CD4-positive, alpha-beta T cell (primary cell): Measurements from ENCODE around the gene EPG5. TPM values are rescaled to one million over a fixed set of nuclear protein-coding genes. Genes with fewer than 3 reads are reported as not detected.
"Not testable (repeated sequence)": the region's sequence is repeated elsewhere in the genome, so short reads cannot be mapped to it uniquely, and the experiment has no call there.

Experiments
- ATAC-seq: fragments of 200-7000 bp; cut with Tn5 transposase; one replicate; pipeline ENCODE4 v1.10.0; 2022; ENCODE audit warnings: mild to moderate bottlenecking; ENCODE audit not compliant: poor library complexity
- CTCF ChIA-PET: fragments of 350-600 bp; sonication (Branson Sonifier 250); formaldehyde crosslinking; loops from one replicate; lab custom pipeline; 2021; ENCODE audit warnings: antibody characterized with exemption, inconsistent platforms; lab: Charles Lee
- POLR2A ChIA-PET: fragments of 350-600 bp; sonication (Branson Sonifier 250); formaldehyde crosslinking; loops from one replicate; lab custom pipeline; 2021; ENCODE audit warnings: antibody characterized with exemption, inconsistent platforms; lab: Charles Lee
- DNase-seq, 14 experiments: peaks; one replicate each; pipeline ENCODE4 v3.0.0-alpha.2; 2013 to 2020; ENCODE audit warnings: mixed read lengths in 2 of 14
- H3K27ac ChIP-seq, 2 donors: one replicate each; pipeline versions ENCODE4 v1.5.1 to v1.7.0; 2013; ENCODE audit warnings: low read length in 2 of 2, low read depth in 1 of 2, mild to moderate bottlenecking in 1 of 2
- H3K27me3 ChIP-seq, 2 experiments: 1 replicate in 1 of 2; 2 replicates in 1 of 2; pipeline versions ENCODE4 v1.6.1 to v1.7.0; 2013; ENCODE audit warnings: low read length in 2 of 2, control low read depth in 1 of 2, mild to moderate bottlenecking in 1 of 2, moderate library complexity in 1 of 2; ENCODE audit not compliant: insufficient read depth in 2 of 2, control insufficient read depth in 1 of 2
- H3K36me3 ChIP-seq: one replicate; pipeline ENCODE4 v1.6.1; 2013; ENCODE audit warnings: low read length, control low read depth; ENCODE audit not compliant: insufficient read depth
- H3K4me1 ChIP-seq: one replicate; pipeline ENCODE4 v1.6.1; 2013; ENCODE audit warnings: low read length, control low read depth; ENCODE audit not compliant: insufficient read depth
- H3K4me3 ChIP-seq: one replicate; pipeline ENCODE4 v1.5.1; 2013; ENCODE audit warnings: mild to moderate bottlenecking, low read length, moderate library complexity
- H3K9me3 ChIP-seq, 2 experiments: 1 replicate in 1 of 2; 2 replicates in 1 of 2; pipeline versions ENCODE4 v1.6.1 to v1.7.0; 2013; ENCODE audit warnings: low read length in 2 of 2, mild to moderate bottlenecking in 2 of 2, control low read depth in 1 of 2, moderate library complexity in 1 of 2; ENCODE audit not compliant: control insufficient read depth in 1 of 2, insufficient read depth in 1 of 2
- H3K27ac Mint-ChIP-seq: one replicate; pipeline ENCODE4 v1.8.0; 2020; ENCODE audit warnings: mixed read lengths
- H3K27me3 Mint-ChIP-seq: one replicate; pipeline ENCODE4 v1.8.0; 2021; ENCODE audit warnings: mixed read lengths
- H3K36me3 Mint-ChIP-seq: one replicate; pipeline ENCODE4 v1.8.0; 2021; ENCODE audit warnings: low read depth, mixed read lengths
- H3K4me1 Mint-ChIP-seq: one replicate; pipeline ENCODE4 v1.8.0; 2021; ENCODE audit warnings: low read depth, mixed read lengths
- H3K4me3 Mint-ChIP-seq: one replicate; pipeline ENCODE4 v1.8.0; 2020; ENCODE audit warnings: mild to moderate bottlenecking, mixed read lengths
- H3K9me3 Mint-ChIP-seq: one replicate; pipeline ENCODE4 v1.8.0; 2020; ENCODE audit warnings: mixed read lengths
- intact Hi-C, 2 experiments: fragments of 100-400 bp; cut with DNase I in 1 of 2; cut with micrococcal nuclease in 1 of 2; formaldehyde crosslinking; loops; one replicate each; pipeline versions ENCODE4 v1.15.1 to v1.9.0; 2023 to 2025; cut with DNase I, micrococcal nuclease
- total RNA-seq, 174 experiments: library from RNA in 2 of 174; stranded (reverse) in 2 of 174; gene quantifications; one replicate each; pipeline ENCODE4 v1.2.3 and lab custom pipeline; 2021 to 2026
- TF ChIP-seq, protein P1 (sequence below): fragments of 200-600 bp; IDR thresholded peaks from one replicate; pipeline ENCODE4 v1.8.0; 2022; ENCODE audit warnings: antibody characterized with exemption, mild to moderate bottlenecking

The EPG5 gene
- total RNA-seq, 2 experiments from 2014 or later: 25.3 to 26.9 TPM

DNA sequence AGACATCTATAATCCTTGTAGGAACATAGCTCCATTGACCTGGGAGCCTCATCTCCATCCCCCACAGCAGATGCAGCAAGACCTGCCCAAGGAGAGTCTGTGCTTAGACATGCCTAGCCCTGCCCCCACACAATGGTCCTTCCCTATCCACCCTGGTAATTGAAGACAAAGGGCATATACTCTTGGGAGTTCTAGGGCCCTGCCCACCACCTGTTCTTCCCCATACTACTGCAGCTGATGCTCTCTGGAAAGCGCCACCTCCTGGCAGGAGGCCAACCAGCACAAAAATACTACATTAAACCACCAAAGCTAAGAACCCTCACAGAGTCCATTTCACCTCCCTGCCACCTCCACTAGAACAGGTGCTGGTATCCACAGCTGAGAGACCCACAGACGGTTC lies 160.0 kb downstream of the EPG5 start:
- H3K27ac Mint-ChIP-seq, H3K36me3 Mint-ChIP-seq, H3K27me3 Mint-ChIP-seq, ATAC-seq, H3K9me3 Mint-ChIP-seq, H3K4me3 Mint-ChIP-seq, H3K4me3 ChIP-seq, H3K36me3 ChIP-seq, H3K27me3 ChIP-seq, CTCF ChIA-PET, H3K4me1 ChIP-seq, H3K27ac ChIP-seq, POLR2A ChIA-PET, H3K4me1 Mint-ChIP-seq, H3K9me3 ChIP-seq, intact Hi-C loops: not testable (repeated sequence)
- DNase-seq: peak in 6 of 14 experiments; percentile 7 to 38 (median 34)

- ATAC-seq (no peak), DNase-seq (no peak)
- intact Hi-C loops: no loop called here
- H3K36me3 ChIP-seq: no peaks in the 10 kb centered on the region
- no peaks in the 10 kb centered on the region for H3K36me3 Mint-ChIP-seq
- peaks cover 8% of the 10 kb centered on the region for H3K27me3 Mint-ChIP-seq
- peaks cover 3% of the 10 kb centered on the region for H3K9me3 Mint-ChIP-seq
- POLR2A ChIA-PET: no interaction called here
- TF ChIP-seq, protein P1, sequence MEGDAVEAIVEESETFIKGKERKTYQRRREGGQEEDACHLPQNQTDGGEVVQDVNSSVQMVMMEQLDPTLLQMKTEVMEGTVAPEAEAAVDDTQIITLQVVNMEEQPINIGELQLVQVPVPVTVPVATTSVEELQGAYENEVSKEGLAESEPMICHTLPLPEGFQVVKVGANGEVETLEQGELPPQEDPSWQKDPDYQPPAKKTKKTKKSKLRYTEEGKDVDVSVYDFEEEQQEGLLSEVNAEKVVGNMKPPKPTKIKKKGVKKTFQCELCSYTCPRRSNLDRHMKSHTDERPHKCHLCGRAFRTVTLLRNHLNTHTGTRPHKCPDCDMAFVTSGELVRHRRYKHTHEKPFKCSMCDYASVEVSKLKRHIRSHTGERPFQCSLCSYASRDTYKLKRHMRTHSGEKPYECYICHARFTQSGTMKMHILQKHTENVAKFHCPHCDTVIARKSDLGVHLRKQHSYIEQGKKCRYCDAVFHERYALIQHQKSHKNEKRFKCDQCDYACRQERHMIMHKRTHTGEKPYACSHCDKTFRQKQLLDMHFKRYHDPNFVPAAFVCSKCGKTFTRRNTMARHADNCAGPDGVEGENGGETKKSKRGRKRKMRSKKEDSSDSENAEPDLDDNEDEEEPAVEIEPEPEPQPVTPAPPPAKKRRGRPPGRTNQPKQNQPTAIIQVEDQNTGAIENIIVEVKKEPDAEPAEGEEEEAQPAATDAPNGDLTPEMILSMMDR: no peak
- no peak overlapping the region for H3K27ac ChIP-seq
- no peak overlapping the region for H3K27ac Mint-ChIP-seq
- CTCF ChIA-PET: interaction anchor here (1.1 kb wide), 1 partner anchor 85 kb away, joined by 3 read pairs; no protein-coding TSS in a partner anchor
- no peak overlapping the region for H3K4me3 ChIP-seq
- H3K4me1 Mint-ChIP-seq: no peaks in the 10 kb centered on the region
- H3K4me3 Mint-ChIP-seq: no peak overlapping the region
- peaks cover 0 to 5% of the 10 kb centered on the region in 2 experiments for H3K27me3 ChIP-seq
- H3K4me1 ChIP-seq: no peaks in the 10 kb centered on the region
- peaks cover 0 to 6% of the 10 kb centered on the region in 2 experiments for H3K9me3 ChIP-seq
Measured at GRCh38 chr18:45806226-45806625, 160.9 kb downstream of the EPG5 start.

DNA sequence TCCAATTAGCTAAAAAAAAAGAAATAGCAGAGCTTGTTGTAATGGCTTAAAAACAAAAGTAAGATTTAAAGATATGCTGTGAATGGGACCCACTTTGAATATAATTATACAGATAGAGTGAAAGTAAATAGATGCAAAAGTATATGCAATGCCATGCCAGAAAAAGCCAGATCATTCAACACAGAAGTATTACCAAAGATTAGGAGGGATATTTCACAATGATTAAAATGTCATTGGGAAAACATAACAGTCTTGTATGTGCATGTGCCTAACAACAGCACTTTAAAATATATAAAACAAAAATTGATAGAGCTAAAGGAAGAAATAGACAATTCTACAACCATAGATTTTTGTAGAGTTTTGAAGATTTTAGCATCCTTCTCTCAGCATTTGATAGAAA lies 161.6 kb downstream of the EPG5 start:
- no peaks in the 10 kb centered on the region for H3K36me3 Mint-ChIP-seq
- Histone ChIP-seq H3K9me3 (peaks cover 0 to 6% of the 10 kb centered on the region in 2 experiments), H3K4me3 (no peak overlapping the region), H3K27me3 (peaks cover 0 to 5% of the 10 kb centered on the region in 2 experiments), H3K36me3 (no peaks in the 10 kb centered on the region), H3K27ac (no peak overlapping the region), H3K4me1 (no peaks in the 10 kb centered on the region)
- intact Hi-C loops: no loop called here
- peaks cover 3% of the 10 kb centered on the region for H3K9me3 Mint-ChIP-seq
- ChIA-PET CTCF (interaction anchor here (1.1 kb wide), 1 partner anchor 84 kb away, joined by 3 read pairs; no protein-coding TSS in a partner anchor), POLR2A (no interaction called here)
- peaks cover 8% of the 10 kb centered on the region for H3K27me3 Mint-ChIP-seq
- no peaks in the 10 kb centered on the region for H3K4me1 Mint-ChIP-seq
- DNase-seq (no peak), ATAC-seq (no peak)
- TF ChIP-seq, protein P1: no peak
- no peak overlapping the region for H3K4me3 Mint-ChIP-seq
- H3K27ac Mint-ChIP-seq: no peak overlapping the region

DNA sequence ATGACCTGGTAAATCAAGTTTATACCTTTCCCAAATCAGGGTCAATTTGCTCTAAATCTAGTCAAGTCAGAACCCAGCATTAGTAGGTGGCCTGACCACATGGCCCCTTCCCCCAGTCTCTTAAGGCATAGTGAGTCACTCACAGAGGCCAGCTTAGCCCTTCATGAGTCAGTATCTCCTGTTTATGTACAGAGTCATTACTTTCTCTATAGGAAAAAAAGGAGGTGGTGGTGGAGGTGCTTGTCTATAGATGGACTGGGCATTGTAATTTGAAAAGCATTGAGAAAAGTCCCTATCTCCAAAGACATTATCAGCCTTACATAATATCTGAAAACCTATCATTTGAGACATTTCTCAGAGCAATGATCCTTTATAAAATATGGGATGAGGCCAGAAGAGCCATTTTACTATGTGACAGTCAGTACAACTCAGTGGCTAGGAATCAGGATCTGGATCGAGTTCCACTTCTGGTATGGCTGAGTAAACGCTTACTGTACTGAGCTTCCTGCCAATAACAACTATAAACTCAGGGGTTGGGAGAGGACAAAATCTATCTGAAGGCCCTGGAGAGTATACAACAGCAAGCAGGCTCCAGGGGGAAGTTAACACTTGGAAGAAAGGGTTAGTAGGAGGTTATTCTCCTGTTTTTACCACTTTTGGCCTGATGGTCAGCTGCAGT lies 164.2 kb downstream of the EPG5 start:
- intact Hi-C loops: no loop called here
- no peak for ATAC-seq
- H3K27ac ChIP-seq: no peak overlapping the region
- no peak overlapping the region for H3K4me3 ChIP-seq
- peaks cover 0 to 5% of the 10 kb centered on the region in 2 experiments for H3K27me3 ChIP-seq
- H3K27ac Mint-ChIP-seq: no peak overlapping the region
- no peaks in the 10 kb centered on the region for H3K4me1 Mint-ChIP-seq
- no peak overlapping the region for H3K4me3 Mint-ChIP-seq
- H3K36me3 Mint-ChIP-seq: no peaks in the 10 kb centered on the region
- H3K9me3 ChIP-seq: peaks cover 4 to 6% of the 10 kb centered on the region in 2 experiments
- peaks cover 8% of the 10 kb centered on the region for H3K27me3 Mint-ChIP-seq
- DNase-seq: no peak
- H3K4me1 ChIP-seq: no peaks in the 10 kb centered on the region
- CTCF ChIA-PET: no interaction called here
- TF ChIP-seq, protein P1: no peak
- POLR2A ChIA-PET: no interaction called here
- peaks cover 3% of the 10 kb centered on the region for H3K9me3 Mint-ChIP-seq
- H3K36me3 ChIP-seq: no peaks in the 10 kb centered on the region
